CD8-positive, alpha-beta memory T cell (primary cell): Measurements from ENCODE around the gene NYAP2. TPM values are rescaled to one million over a fixed set of nuclear protein-coding genes. Genes with fewer than 3 reads are reported as not detected.
A peak's percentile ranks its signal among the peaks of the same experiment; 100 is the strongest.

ENCODE experiments used
- CTCF ChIA-PET: fragments of 350-600 bp; sonication (Branson Sonifier 250); formaldehyde crosslinking; loops from one replicate; lab custom pipeline; 2021; ENCODE audit warnings: antibody characterized with exemption; lab: Charles Lee
- POLR2A ChIA-PET: fragments of 350-600 bp; sonication (Branson Sonifier 250); formaldehyde crosslinking; loops from one replicate; lab custom pipeline; 2021; ENCODE audit warnings: antibody characterized with exemption; lab: Charles Lee
- DNase-seq, 5 donors: peaks; one replicate each; pipeline versions ENCODE4 v3.0.0 to v3.0.0-alpha.2; 2020 to 2022; ENCODE audit warnings: mixed read lengths in 1 of 5
- H3K27ac ChIP-seq: one replicate; pipeline ENCODE4 v1.7.0; 2013; ENCODE audit warnings: low read depth, mild to moderate bottlenecking, low read length, moderate library complexity
- H3K27me3 ChIP-seq: 2 replicates; pipeline ENCODE4 v1.7.0; 2013; ENCODE audit warnings: low read length, mild to moderate bottlenecking; ENCODE audit not compliant: insufficient read depth, poor library complexity, severe bottlenecking
- H3K36me3 ChIP-seq: 2 replicates; pipeline ENCODE4 v1.7.0; 2013; ENCODE audit warnings: mild to moderate bottlenecking, low read length, moderate library complexity; ENCODE audit not compliant: insufficient read depth
- H3K4me1 ChIP-seq: 2 replicates; pipeline ENCODE4 v1.7.0; 2013; ENCODE audit warnings: mild to moderate bottlenecking, low read length, moderate library complexity; ENCODE audit not compliant: insufficient read depth
- H3K4me3 ChIP-seq: 2 replicates; pipeline ENCODE4 v1.7.0; 2013; ENCODE audit warnings: mild to moderate bottlenecking, low read length
- H3K9me3 ChIP-seq: 2 replicates; pipeline ENCODE4 v1.7.0; 2013; ENCODE audit warnings: mild to moderate bottlenecking, low read length
- H3K27ac Mint-ChIP-seq, 8 donors: one replicate each; pipeline ENCODE4 v1.8.0; 2020 to 2021; ENCODE audit warnings: mixed read lengths in 8 of 8, mild to moderate bottlenecking in 6 of 8, inconsistent platforms in 3 of 8, moderate library complexity in 3 of 8
- H3K27me3 Mint-ChIP-seq, 2 donors: one replicate each; pipeline ENCODE4 v1.8.0; 2020 to 2021; ENCODE audit warnings: mixed read lengths in 2 of 2, mild to moderate bottlenecking in 1 of 2, moderate library complexity in 1 of 2
- H3K36me3 Mint-ChIP-seq, 3 donors: one replicate each; pipeline ENCODE4 v1.8.0; 2020 to 2021; ENCODE audit warnings: mixed read lengths in 3 of 3, inconsistent platforms in 1 of 3, mild to moderate bottlenecking in 1 of 3
- H3K4me1 Mint-ChIP-seq, 3 donors: one replicate each; pipeline ENCODE4 v1.8.0; 2020 to 2021; ENCODE audit warnings: mixed read lengths in 3 of 3, inconsistent platforms in 1 of 3, mild to moderate bottlenecking in 1 of 3
- H3K4me3 Mint-ChIP-seq, 7 donors: one replicate each; pipeline ENCODE4 v1.8.0; 2020 to 2021; ENCODE audit warnings: mixed read lengths in 7 of 7, mild to moderate bottlenecking in 6 of 7, moderate library complexity in 4 of 7, inconsistent platforms in 2 of 7
- H3K9me3 Mint-ChIP-seq, 5 donors: one replicate each; pipeline ENCODE4 v1.8.0; 2020 to 2022; ENCODE audit warnings: mixed read lengths in 5 of 5, mild to moderate bottlenecking in 3 of 5, moderate library complexity in 2 of 5, inconsistent platforms in 1 of 5
- polyA plus RNA-seq: library from polyadenylated mRNA; unstranded; fragments of 300-500 nt; fragmentation: Illumina TruSeq; gene quantifications from one replicate; pipeline ENCODE4 v1.2.3, GENCODE V29; 2021
- total RNA-seq, 2 experiments: library from RNA; stranded (reverse); gene quantifications; one replicate each; pipeline ENCODE4 v1.2.3, GENCODE V29; 2021

The NYAP2 gene
- total and polyA plus RNA-seq, 3 experiments from 2014 or later: not detected

DNA sequence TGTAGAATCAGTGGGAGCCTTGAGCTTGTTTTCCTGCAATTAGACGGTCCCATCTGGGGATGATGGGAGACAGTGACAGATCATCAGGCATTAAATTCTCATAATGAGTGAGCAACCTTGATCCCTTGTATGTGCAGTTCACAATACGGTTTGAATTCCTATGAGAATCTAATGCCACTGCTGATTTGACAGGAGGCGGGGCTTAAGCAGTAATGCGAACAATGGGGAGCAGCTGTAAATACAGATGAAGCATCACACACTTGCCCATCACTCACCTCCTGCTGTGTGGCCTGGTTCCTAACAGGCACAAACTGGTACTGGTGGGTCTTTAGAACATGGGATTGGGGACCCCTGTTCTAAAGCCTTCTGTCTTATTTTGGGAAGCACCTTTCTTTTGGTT is 17.9 kb upstream of the NYAP2 start:
- no peaks in the 10 kb centered on the region for H3K4me1 Mint-ChIP-seq
- DNase-seq: no peak
- H3K27me3 Mint-ChIP-seq: peaks cover 7 to 35% of the 10 kb centered on the region in 2 donors
- H3K36me3 Mint-ChIP-seq: no peaks in the 10 kb centered on the region
- Histone ChIP-seq H3K27me3 (no peaks in the 10 kb centered on the region), H3K27ac (no peak overlapping the region), H3K36me3 (no peaks in the 10 kb centered on the region), H3K9me3 (no peaks in the 10 kb centered on the region), H3K4me1 (no peaks in the 10 kb centered on the region), H3K4me3 (no peak overlapping the region)
- CTCF ChIA-PET: no interaction called here
- H3K27ac Mint-ChIP-seq: no peak overlapping the region
- POLR2A ChIA-PET: no interaction called here
- no peak overlapping the region for H3K4me3 Mint-ChIP-seq
- no peaks in the 10 kb centered on the region for H3K9me3 Mint-ChIP-seq

- POLR2A ChIA-PET: no interaction called here
- CTCF ChIA-PET: no interaction called here
Measured at GRCh38 chr2:225398372-225398771, 1.1 kb upstream of the NYAP2 start.

GRCh38 chr2:225400060-225400511 is 576 bp downstream of the NYAP2 start:
- no peak overlapping the region for H3K4me3 ChIP-seq
- ChIA-PET POLR2A (no interaction called here), CTCF (no interaction called here)
- H3K36me3 Mint-ChIP-seq: no peaks in the 10 kb centered on the region
- H3K27ac ChIP-seq: no peak overlapping the region
- H3K9me3 ChIP-seq: no peaks in the 10 kb centered on the region
- H3K36me3 ChIP-seq: no peaks in the 10 kb centered on the region
- no peak overlapping the region for H3K4me3 Mint-ChIP-seq
- H3K27me3 Mint-ChIP-seq: peaks cover 8 to 46% of the 10 kb centered on the region in 2 donors
- no peak overlapping the region for H3K27ac Mint-ChIP-seq
- DNase-seq: no peak
- H3K9me3 Mint-ChIP-seq: peaks cover 0 to 3% (median 0%) of the 10 kb centered on the region in 5 donors
- H3K4me1 ChIP-seq: no peaks in the 10 kb centered on the region
- peaks cover 3% of the 10 kb centered on the region for H3K27me3 ChIP-seq
- no peaks in the 10 kb centered on the region for H3K4me1 Mint-ChIP-seq

More at GRCh38 chr2:225398372-225398771, 1.1 kb upstream of the NYAP2 start:
- Mint-ChIP-seq H3K4me3 (no peak overlapping the region), H3K4me1 (no peaks in the 10 kb centered on the region), H3K27ac (no peak overlapping the region), H3K9me3 (peaks cover 0 to 3% (median 0%) of the 10 kb centered on the region in 5 donors), H3K36me3 (no peaks in the 10 kb centered on the region), H3K27me3 (peaks cover 8 to 40% of the 10 kb centered on the region in 2 donors)
- Histone ChIP-seq H3K4me3 (no peak overlapping the region), H3K36me3 (no peaks in the 10 kb centered on the region), H3K4me1 (no peaks in the 10 kb centered on the region), H3K27ac (no peak overlapping the region), H3K27me3 (peaks cover 3% of the 10 kb centered on the region), H3K9me3 (no peaks in the 10 kb centered on the region)
- DNase-seq: no peak

- H3K36me3 Mint-ChIP-seq: no peaks in the 10 kb centered on the region
Measured at GRCh38 chr2:225400546-225401400, 1.3 kb downstream of the NYAP2 start.

GRCh38 chr2:225402210-225402776 is 2.8 kb downstream of the NYAP2 start:
- Mint-ChIP-seq H3K36me3 (no peaks in the 10 kb centered on the region), H3K27me3 (peaks cover 8 to 42% of the 10 kb centered on the region in 2 donors), H3K9me3 (peaks cover 0 to 3% (median 0%) of the 10 kb centered on the region in 5 donors), H3K4me3 (no peak overlapping the region), H3K27ac (peak overlapping the region in 1 of 8 donors; percentile 64), H3K4me1 (no peaks in the 10 kb centered on the region)
- CTCF ChIA-PET: no interaction called here
- no peak for DNase-seq
- H3K27ac ChIP-seq: no peak overlapping the region
- POLR2A ChIA-PET: no interaction called here
- no peaks in the 10 kb centered on the region for H3K36me3 ChIP-seq
- H3K4me3 ChIP-seq: no peak overlapping the region
- H3K27me3 ChIP-seq: peaks cover 3% of the 10 kb centered on the region
- H3K9me3 ChIP-seq: no peaks in the 10 kb centered on the region
- H3K4me1 ChIP-seq: no peaks in the 10 kb centered on the region

More at GRCh38 chr2:225400546-225401400, 1.3 kb downstream of the NYAP2 start:
- Mint-ChIP-seq H3K4me3 (no peak overlapping the region), H3K4me1 (no peaks in the 10 kb centered on the region), H3K27me3 (peaks cover 8 to 47% of the 10 kb centered on the region in 2 donors), H3K27ac (no peak overlapping the region), H3K9me3 (peaks cover 0 to 3% (median 0%) of the 10 kb centered on the region in 5 donors)
- Histone ChIP-seq H3K4me3 (no peak overlapping the region), H3K36me3 (no peaks in the 10 kb centered on the region), H3K27me3 (peaks cover 3% of the 10 kb centered on the region), H3K27ac (no peak overlapping the region), H3K9me3 (no peaks in the 10 kb centered on the region), H3K4me1 (no peaks in the 10 kb centered on the region)
- ChIA-PET CTCF (no interaction called here), POLR2A (no interaction called here)
- DNase-seq: no peak

DNA sequence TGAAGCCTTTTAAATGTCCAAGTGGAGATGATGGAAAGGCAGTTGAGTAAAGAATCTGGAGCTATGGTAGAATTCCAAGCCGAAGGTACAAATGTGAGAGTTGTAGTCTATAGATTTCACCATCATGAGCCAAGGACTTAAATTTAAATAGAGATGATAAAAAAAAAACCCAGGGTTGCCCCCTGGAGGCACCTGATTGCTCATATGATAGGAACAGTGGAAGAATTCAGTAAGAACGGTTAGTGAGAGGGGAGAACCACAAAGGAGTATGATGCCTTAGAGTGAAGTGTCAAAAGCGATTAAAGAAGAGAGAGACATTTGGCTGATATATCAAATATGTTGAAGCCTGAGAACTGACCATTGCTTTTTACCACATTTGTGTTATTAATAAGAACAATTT is 11.9 kb downstream of the NYAP2 start:
- ChIA-PET POLR2A (no interaction called here), CTCF (no interaction called here)
- Mint-ChIP-seq H3K36me3 (no peaks in the 10 kb centered on the region), H3K27me3 (peaks cover 13 to 38% of the 10 kb centered on the region in 2 donors), H3K9me3 (no peaks in the 10 kb centered on the region), H3K27ac (no peak overlapping the region), H3K4me3 (no peak overlapping the region), H3K4me1 (no peaks in the 10 kb centered on the region)
- no peaks in the 10 kb centered on the region for H3K9me3 ChIP-seq
- no peaks in the 10 kb centered on the region for H3K4me1 ChIP-seq
- H3K4me3 ChIP-seq: no peak overlapping the region
- H3K36me3 ChIP-seq: no peaks in the 10 kb centered on the region
- no peak for DNase-seq
- no peaks in the 10 kb centered on the region for H3K27me3 ChIP-seq
- H3K27ac ChIP-seq: no peak overlapping the region

GRCh38 chr2:225413786-225414185 is 14.3 kb downstream of the NYAP2 start:
- H3K36me3 Mint-ChIP-seq: no peaks in the 10 kb centered on the region
- no peak for DNase-seq
- Histone ChIP-seq H3K4me1 (no peaks in the 10 kb centered on the region), H3K36me3 (no peaks in the 10 kb centered on the region), H3K4me3 (no peak overlapping the region), H3K27me3 (no peaks in the 10 kb centered on the region), H3K9me3 (no peaks in the 10 kb centered on the region), H3K27ac (no peak overlapping the region)
- no peaks in the 10 kb centered on the region for H3K9me3 Mint-ChIP-seq
- ChIA-PET POLR2A (no interaction called here), CTCF (no interaction called here)
- no peak overlapping the region for H3K4me3 Mint-ChIP-seq
- H3K27me3 Mint-ChIP-seq: peaks cover 16 to 32% of the 10 kb centered on the region in 2 donors
- H3K27ac Mint-ChIP-seq: no peak overlapping the region
- no peaks in the 10 kb centered on the region for H3K4me1 Mint-ChIP-seq

GRCh38 chr2:225414902-225415301 is 15.4 kb downstream of the NYAP2 start:
- Histone ChIP-seq H3K27ac (no peak overlapping the region), H3K4me3 (no peak overlapping the region), H3K36me3 (no peaks in the 10 kb centered on the region), H3K27me3 (no peaks in the 10 kb centered on the region), H3K4me1 (no peaks in the 10 kb centered on the region), H3K9me3 (no peaks in the 10 kb centered on the region)
- Mint-ChIP-seq H3K27ac (no peak overlapping the region), H3K4me3 (no peak overlapping the region), H3K36me3 (no peaks in the 10 kb centered on the region), H3K27me3 (peaks cover 16 to 32% of the 10 kb centered on the region in 2 donors), H3K4me1 (no peaks in the 10 kb centered on the region), H3K9me3 (no peaks in the 10 kb centered on the region)
- POLR2A ChIA-PET: no interaction called here
- no peak for DNase-seq
- CTCF ChIA-PET: no interaction called here
